ENCODE data around the gene ZNF107.

Gene ZNF107
- 33.8 to 75.1 reads per million in 2 donors for total RNA-seq

GRCh38 chr7:64665980-64666662 is at the start of gene ZNF107:
Gene ZNF107, plus strand, starts transcription at chr7:64666133. Its CDS starts 150 bp downstream, at chr7:64666283.
- peak; percentile 71 for DNase-seq

- DNase-seq: no peak
Observed at GRCh38 chr7:64618785-64619456, 47.0 kb upstream of the ZNF107 start.

- DNase-seq: no peak
Observed at GRCh38 chr7:64619705-64620104, 46.2 kb upstream of the ZNF107 start.

- DNase-seq: no peak
Observed at GRCh38 chr7:64621656-64622055, 44.3 kb upstream of the ZNF107 start.

- no peak for DNase-seq
Observed at GRCh38 chr7:64625114-64626082, 40.5 kb upstream of the ZNF107 start.

GRCh38 chr7:64626083-64626469 is 39.9 kb upstream of the ZNF107 start:
- no peak for DNase-seq

GRCh38 chr7:64626557-64626956 is 39.4 kb upstream of the ZNF107 start:
- DNase-seq: no peak

GRCh38 chr7:64628192-64628591 is 37.7 kb upstream of the ZNF107 start:
- no peak for DNase-seq

GRCh38 chr7:64628721-64629120 is 37.2 kb upstream of the ZNF107 start:
- DNase-seq: no peak

- DNase-seq: no peak
Observed at GRCh38 chr7:64630496-64630895, 35.4 kb upstream of the ZNF107 start.

GRCh38 chr7:64632029-64632428 is 33.9 kb upstream of the ZNF107 start:
- DNase-seq: no peak

- DNase-seq: no peak
Observed at GRCh38 chr7:64633401-64633800, 32.5 kb upstream of the ZNF107 start.

GRCh38 chr7:64634406-64635062 is 31.4 kb upstream of the ZNF107 start:
- no peak for DNase-seq

- no peak for DNase-seq
Observed at GRCh38 chr7:64636386-64636785, 29.5 kb upstream of the ZNF107 start.

- DNase-seq: no peak
Observed at GRCh38 chr7:64637521-64638445, 28.1 kb upstream of the ZNF107 start.

- DNase-seq: no peak
Observed at GRCh38 chr7:64638822-64639221, 27.1 kb upstream of the ZNF107 start.

- no peak for DNase-seq
Observed at GRCh38 chr7:64639267-64640001, 26.5 kb upstream of the ZNF107 start.

- DNase-seq: no peak
Observed at GRCh38 chr7:64640504-64640903, 25.4 kb upstream of the ZNF107 start.

- DNase-seq: no peak
Observed at GRCh38 chr7:64642046-64642445, 23.9 kb upstream of the ZNF107 start.

GRCh38 chr7:64642875-64643274 is 23.1 kb upstream of the ZNF107 start:
- no peak for DNase-seq

- DNase-seq: no peak
Observed at GRCh38 chr7:64643566-64643965, 22.4 kb upstream of the ZNF107 start.
